GM19025 (cell line): ENCODE results near the gene TRABD.

ENCODE experiments used
- ATAC-seq: cut with Tn5 transposase; IDR thresholded peaks from one replicate; pipeline ENCODE4 v1.9.1; 2021; ENCODE audit warnings: mild to moderate bottlenecking, low read depth, moderate library complexity; ENCODE audit not compliant: unreplicated experiment

TRABD gene

DNA sequence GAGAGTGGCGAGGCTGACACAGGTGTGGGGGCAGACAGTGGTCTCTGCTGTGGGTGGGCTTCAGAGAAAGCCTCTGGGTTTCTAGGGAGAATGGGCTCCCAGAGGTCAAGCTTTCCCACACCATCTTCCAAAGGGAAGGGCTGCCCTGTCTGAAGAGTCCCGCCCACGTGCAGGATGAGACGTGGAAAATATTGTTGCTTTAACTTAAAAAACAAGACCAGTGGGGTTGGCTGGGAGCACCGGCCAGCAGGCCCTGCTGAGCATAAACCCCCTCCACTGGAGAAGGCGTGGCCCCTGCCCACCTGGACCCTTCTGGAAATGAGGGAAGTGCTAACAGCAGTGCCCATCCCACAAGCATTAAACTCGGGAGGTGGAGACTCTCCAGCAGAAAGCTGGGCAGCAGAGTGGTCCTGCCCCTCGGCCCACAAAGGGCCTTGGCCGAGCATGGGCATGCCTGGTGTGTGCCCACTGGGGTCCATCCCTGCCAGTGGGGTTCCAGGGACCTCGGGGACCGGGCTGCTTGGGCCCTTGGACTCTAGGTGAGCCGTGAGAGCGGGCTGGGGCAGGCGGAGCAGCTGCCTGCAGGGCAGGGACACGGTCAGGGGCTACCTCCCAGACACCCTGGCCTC is 30.5 kb downstream of the TRABD start:
- no peak for ATAC-seq

DNA sequence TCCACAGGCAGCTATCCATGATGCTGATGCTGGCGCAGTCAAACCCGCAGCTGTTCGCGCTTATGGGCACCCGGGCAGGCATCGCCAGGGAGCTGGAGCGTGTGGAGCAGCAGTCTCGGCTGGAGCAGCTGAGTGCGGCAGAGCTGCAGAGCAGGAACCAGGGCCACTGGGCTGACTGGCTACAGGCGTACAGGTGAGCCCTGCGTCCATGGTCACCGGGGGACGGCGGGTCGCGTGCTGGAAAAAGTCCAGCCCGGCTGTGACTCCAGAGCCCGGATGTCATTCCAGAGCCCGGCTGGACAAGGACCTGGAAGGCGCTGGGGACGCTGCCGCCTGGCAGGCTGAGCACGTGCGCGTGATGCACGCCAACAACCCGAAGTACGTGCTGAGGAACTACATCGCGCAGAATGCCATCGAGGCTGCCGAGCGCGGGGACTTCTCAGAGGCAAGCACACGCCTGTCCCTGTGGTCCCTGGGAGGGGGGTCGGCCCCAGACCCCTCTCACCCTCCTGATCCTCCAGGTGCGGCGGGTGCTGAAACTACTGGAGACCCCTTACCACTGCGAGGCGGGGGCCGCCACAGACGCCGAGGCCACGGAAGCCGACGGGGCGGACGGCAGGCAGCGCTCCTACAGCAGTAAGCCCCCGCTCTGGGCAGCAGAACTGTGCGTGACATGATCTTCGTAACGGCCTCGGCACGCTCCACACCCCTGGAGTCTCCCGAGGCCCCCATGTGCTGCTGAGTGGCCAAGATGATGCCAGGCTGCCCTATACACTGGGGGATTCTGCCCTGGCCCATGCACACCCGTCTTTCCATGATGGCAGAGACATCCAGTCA is 31.2 kb downstream of the TRABD start:
- ATAC-seq, result no peak

DNA sequence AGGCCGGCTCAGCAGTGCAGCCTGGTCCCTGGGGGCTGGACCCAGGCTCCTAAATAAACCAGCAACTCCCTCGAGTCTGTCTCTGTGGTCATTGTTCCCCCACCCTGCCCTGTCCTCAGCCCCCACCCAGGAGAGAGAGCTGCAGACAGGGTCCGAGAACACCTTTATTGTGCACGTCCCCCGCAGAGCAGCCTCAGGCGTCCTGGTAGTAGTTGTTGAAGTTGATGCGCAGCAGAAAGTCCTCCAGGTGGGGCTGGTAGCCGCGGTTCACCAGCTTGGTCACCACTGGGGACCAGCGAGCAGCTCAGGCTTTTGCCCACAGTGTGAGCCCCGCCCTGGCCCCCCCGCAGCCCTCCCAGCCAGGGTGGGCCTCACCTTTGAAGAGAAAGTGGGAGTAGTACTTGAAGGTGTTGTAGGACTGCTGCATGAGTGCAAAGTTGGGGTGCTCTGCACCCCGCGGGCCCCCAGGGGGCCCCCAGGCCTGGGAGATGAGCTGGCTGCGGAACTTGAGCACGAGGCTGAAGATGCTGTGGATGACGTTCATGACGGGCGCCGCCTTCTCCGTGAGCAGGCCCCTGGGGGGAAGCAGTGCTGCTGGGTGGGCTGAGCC is 31.9 kb downstream of the TRABD start:
- ATAC-seq, result no peak

GRCh38 chr22:50218153-50218995 is 32.7 kb downstream of the TRABD start:
- ATAC-seq, result no peak

DNA sequence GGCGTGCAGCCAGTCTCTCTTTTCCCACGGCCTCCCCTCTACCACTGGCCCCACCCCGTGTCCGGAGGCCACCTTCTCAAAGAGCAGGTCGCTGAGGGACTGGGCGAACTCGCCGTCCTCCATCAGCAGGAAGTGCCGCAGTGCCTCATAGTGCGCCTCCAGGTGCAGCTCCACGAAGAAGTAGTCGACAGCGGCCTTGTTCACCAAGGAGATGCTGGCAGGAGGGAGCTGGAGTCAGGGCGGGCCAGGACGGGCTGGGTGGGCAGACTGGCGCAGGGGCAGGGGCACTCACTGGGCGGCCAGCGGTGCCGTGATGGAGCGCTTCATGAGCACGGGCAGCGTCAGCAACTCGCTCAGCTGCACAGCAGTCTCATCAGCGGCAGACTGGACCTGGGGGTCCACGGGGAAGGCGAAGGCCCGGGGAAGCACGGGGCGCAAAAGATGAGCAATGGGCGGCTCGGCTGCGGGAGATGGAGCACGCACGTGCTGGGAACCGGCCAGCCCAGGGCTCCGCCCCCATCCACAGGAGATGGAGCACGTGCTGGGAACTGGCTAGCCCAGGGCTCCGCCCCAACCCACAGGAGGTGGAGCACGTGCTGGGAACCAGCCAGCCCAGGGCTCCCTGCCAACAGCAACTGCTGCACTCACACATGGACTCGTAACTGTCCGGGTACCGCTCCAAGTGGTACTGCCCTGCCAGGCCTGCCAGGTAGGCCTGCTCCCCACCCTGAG is 33.4 kb downstream of the TRABD start:
- no peak for ATAC-seq

DNA sequence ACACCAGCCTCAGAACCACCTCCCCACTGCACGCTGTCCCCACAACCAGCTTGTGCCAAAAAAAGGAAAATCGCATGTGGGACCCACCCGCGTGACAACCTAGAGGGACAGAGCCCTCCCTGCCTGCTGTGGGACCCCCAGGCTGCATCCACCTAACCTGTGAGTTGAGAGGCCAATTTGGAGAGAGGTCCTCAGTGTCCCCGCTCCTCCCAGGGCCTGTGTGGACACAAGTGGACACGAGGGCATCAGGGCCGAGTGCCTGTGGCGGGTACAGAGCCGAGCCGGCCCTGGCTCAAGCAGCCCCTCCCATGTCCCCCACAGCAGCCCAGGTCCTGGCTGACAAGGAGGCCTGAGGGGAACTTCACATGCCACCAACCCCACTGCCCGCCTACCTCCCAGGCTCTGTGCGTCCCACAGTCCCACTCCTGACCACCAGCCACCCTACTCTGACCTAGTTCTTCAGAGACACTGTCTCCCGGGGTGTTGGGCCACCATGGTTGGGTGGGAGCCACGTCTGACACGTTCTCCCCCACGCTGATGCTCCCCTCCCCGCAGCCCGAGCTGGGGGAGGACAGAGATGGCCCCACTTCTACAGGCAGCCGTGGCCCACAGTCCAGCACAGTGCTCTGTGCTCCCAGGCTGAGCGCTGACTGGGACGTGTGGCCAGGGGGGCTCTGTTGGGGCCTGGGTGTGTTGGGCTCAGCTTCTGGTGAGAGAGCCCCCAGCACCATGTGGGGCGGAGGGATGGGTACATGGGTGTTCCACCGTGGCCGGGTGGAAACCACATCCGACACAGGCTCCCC is 34.3 kb downstream of the TRABD start:
- no peak for ATAC-seq

DNA sequence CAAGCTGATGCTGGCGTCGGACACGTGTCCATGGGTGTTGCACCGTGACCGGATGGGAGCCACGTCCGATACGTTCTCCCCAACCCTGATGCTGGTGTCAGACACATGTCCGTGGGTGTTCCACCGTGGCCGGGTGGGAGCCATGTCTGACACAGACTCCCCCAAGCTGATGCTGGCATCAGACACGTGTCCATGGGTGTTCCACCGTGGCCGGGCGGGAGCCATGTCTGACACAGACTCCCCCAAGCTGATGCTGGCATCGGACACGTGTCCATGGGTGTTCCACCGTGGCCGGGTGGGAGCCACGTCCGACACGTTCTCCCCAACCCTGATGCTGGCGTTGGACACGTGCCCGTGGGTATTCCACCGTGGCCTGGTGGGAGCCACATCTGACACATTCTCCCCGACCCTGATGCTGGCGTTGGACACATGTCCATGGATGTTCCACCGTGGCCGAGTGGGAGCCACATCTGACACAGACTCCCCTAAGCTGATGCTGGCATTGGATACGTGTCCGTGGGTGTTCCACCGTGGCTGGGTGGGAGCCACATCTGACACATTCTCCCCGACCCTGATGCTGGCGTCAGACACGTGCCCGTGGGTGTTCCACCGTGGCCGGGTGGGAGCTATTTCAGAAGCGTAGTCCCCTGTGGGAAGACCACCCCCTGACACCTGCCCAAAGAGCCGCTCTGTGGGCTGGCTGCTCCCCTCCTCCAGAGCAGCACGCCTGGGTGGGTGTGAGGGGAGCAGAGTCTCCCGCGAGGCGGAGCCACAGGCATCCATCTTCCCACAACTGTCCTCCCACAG is 35.1 kb downstream of the TRABD start:
- no peak for ATAC-seq

DNA sequence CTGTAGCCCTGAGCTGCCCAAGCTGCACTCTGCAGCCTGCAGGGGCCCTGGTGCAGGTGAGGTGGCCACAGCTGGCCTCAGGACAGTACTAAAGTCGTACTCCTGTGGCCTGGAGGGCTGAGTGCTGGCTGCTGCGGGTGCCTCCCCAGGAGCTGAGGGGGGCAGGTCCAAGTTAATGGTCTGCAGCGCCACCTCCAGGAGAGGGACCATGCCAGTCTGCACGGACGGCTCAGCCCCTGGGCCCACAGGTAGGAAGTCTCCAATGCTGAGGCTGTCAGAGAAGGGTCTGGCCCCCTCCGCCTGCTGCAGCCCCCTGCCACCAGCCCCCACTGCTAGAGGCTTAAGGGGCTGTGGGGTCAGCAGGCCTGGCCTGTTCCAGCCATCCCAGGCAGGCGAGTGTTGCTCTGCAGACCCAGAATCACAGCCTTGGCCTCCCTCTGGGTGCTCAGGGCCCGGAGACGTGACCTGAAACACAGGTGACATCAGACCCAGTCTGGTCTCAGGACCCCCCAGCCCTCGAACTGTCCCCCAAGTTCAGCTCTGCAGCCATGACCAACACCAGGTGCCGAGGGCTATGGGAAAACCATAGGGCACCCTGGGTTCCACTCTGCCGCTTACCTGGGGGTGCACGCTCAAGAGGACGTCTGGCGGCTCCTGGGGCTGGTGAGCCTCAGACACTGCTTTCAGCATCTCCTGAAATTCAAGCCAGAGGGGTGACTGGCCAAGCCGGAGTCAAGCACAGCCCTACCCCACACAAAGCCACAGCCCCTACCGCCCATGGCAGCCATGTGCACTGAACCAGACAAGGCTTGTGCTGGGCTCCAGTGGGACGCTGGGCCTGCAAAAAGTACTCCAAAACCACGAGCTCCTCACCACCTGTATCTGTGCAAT is 35.9 kb downstream of the TRABD start:
- no peak for ATAC-seq

DNA sequence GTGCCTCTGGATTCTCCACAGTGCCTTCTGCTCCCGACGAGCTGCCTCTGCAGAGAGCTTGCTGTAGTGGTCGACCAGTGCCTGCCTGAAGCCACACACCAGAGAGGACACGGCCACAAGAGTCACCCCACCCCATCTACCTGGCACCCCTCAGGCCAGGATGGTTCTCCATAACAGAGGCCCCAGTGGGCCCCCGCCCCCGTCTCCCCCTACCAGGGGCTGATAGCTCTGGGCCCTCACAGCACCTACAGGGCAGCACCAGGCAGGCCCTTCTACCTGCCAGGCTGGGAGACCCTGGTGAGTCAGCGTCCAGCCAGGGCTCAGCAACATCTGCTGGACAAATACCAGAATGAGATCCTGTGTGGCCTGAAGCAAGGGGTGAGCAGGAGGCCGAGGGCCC is 36.8 kb downstream of the TRABD start:
- ATAC-seq, result no peak

DNA sequence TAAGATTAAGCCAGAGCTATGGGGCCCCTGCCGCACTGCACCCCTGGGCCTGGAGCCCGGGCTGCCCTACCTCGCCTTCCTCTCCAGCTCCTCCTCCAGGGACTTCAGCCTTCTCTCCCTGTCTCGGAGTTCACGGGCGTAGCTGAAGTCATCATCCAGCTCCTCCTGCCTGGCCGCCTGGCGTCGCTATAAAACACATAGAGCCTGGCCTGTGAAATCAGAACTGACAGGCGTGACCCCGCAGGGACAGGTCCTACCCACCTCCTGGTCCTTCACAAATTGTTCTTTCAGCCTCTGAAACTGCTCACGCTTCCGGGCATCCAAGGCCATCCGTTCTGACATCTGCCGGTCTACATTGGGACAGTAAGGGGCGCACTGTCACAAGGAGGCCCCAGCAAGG is 38.4 kb downstream of the TRABD start:
- no peak for ATAC-seq

GRCh38 chr22:50225200-50225969 is 39.7 kb downstream of the TRABD start:
- ATAC-seq, result no peak

GRCh38 chr22:50226063-50226874 is 40.6 kb downstream of the TRABD start:
- no peak for ATAC-seq

DNA sequence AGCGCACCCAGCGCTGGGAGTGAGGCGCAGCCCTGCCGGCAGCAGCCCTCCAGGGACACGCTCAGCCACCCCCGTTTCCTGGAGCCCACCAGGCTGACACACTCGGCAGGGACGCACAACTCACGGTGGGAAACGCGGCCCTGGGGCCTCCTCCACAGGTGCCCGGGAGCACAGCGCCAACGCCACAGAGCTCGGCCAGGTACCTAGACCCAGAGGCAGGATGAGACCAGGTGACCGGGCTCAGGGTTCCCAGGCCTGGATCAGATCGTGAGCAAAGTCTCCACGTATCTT is 41.1 kb downstream of the TRABD start:
- ATAC-seq, result no peak

DNA sequence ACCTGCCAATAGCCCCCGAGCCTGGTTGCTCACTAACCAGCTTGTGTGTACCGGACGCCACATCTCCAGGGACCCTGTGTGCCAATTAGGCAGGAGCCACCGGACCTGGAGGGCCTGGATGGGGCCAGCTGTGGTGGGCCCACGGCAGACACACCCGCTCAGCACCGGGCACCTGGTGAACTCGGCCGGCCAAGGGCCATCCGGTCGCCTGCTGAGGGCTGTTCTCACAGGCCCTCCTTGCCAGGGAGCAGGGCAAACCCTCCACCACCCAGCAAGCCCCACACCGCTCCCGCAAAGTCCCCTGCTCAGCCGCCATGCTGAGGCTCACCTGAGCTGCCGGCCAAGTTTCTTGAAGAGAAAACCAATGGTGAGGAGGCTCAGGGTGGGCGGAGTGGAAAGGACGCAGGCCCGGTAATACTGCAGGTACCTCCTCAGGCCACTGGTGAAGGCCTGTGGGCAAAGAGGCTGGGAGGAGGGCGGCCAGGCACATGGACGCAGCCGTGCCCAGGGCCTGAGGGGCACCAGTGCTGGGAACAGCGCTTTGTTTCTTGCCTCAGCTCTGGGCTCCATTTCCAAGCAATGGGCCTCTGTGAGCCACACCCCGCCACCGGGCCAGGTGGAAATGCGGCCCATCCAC is 42.0 kb downstream of the TRABD start:
- ATAC-seq, result no peak

DNA sequence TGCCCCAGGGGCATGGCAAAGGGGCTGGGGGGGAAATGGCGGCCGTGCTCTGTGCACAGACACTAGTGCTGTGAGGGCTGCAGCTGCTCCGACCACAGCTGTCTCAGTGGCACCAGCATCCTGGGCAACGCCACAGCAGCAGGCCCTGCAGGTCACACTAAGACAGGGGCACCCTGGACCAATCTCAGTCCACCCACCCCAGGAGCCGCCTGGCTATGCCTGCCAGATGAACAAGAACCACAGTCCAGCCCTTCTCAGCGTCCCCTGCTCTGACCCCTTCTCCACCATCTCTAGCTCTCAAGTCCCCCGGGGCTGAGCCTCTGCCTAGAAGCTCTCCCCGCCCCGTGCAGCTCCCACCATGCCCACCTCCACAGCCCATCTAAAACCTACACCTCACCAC is 42.7 kb downstream of the TRABD start:
- ATAC-seq, result no peak

DNA sequence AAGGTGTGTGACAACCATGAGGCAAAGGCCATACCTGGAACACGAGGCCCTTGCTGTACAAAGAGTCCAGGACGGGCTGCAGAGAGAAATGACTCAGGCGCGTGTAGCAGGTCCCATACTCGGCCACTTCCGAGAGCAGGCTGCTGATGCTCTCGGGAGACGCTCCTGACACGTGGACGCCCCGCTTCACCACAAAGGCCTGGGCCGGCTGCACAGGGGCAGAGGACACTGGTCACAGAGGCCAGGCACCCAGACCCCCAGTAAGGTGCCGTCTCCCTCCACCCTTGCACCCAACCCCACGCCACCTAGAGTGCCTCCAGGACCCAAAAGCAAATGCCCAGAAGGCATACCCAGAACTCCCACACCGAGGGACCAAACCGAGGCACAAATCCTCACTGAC is 43.7 kb downstream of the TRABD start:
- ATAC-seq, result no peak
